RWPE1 (cell line): ENCODE measurements around the gene EMC10.

Experiments
- CTCF ChIA-PET: fragments of 350-600 bp; sonication (Branson Sonifier 250); formaldehyde crosslinking; extraction: SDS; loops from one replicate; lab custom pipeline; 2021; lab: Yijun Ruan, JAX
- POLR2A ChIA-PET: fragments of 400-600 bp; formaldehyde crosslinking; extraction: SDS; loops from one replicate; lab custom pipeline; 2020; ENCODE audit warnings: antibody characterized with exemption; ENCODE audit not compliant: low non-redundant PET; lab: Yijun Ruan, JAX
- DNase-seq: peaks from one replicate; pipeline ENCODE4 v3.0.0; 2012; ENCODE audit warnings: low spot score
- H3K27ac ChIP-seq: fragments of 450-650 bp; 2 replicates; pipeline ENCODE4 v1.5.1; 2017
- CTCF ChIP-seq: fragments of 450-650 bp; conservative IDR thresholded peaks from 2 replicates; pipeline ENCODE4 v1.5.1; 2017; ENCODE audit warnings: low read depth, mild to moderate bottlenecking

The EMC10 gene

DNA sequence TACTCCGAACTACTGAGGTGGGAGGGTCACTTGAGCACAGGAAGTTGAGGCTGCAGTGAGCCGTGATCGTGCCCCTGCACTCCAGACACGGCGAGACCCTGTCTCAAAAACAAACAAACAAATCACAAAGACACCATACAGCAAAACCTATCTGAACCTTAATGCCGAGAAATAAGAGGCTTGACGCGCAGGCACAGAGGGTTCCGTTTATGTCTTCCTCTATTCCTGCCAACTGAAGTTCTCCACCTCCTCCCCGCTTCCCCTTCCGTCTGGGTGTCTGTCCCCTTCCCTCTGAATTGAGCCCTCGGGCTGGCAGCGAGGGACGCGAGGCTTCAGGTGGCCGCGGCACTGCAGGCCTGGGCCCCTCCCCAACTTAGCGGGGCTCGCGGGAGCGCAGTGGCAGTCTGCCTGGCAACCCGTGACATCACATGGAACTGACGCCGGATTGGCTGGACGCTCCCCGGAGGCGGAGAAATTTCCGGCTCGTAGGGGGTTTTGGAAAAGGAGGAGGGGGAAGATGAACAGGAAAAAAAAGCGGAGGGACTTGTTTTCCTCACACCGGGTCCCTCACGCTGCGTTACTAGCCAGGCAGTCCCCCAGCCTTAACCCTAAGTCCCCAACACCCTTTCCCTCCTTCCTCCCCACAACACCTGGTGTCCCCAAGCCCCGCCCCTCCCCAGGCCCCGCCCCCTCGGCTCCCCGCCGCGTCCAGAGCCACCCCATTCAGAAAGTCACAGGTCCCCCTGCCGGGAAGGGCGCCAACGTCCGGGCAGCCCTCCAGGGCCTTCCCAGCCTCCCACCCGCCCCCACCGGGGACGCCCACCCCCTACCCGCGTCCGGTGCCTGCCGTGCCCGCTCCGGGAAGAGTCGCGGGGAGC lies 44.7 kb upstream of the EMC10 start:
- CTCF ChIA-PET = no interaction called here
- POLR2A ChIA-PET = no interaction called here
- peak; percentile 91 for DNase-seq
- no peak overlapping the region for H3K27ac ChIP-seq
- no peak for TF ChIP-seq CTCF

DNA sequence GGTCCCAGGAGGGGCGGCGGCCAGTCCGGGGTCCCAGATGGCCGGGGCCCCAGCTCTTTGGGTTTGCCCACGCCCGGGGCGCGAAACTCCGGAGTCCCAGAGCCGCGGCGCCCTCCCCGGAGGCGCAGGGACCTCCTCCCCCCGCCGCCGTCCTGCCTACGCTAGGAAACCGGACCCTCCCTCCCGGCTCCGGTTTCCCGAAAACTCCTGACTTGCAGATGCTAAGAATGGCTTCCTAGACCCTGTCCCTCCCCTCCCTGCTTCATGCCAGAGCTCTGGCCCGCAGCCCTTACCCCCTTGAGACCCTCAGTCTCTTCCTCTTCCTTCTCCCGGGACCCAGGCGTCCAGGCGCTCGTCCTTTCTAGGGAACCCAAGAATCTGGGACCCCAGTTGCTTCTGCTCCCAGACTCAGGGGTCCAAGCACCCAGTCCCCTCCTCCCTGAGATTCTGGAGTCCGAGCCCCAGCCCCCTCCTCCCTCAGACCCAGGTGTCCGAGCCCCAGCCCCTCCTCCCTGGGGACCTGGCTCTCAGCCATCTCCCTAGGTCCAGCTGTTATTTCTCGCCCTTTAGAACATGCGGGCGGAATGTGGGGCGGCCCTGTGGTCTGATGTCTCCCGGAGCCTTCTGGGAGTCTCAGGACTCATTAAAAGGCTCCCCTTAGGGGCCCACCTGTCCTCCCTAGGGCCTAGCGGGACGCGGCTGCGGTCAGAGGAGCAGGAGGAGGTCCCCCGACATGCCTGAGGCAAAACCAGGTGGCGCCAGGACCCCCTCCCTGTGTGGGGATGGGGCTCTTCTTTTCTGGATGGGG lies 43.9 kb upstream of the EMC10 start, which contains the start of gene MYBPC2:
Gene MYBPC2, plus strand, starts transcription at position 672 of the 808 bp plus-strand sequence. Its CDS starts 62 bp downstream, at position 734.
- no peak for TF ChIP-seq CTCF
- H3K27ac ChIP-seq = no peak within 1 kb of the TSS
- no peak for DNase-seq
- ChIA-PET POLR2A (no interaction called here), CTCF (no interaction called here)

DNA sequence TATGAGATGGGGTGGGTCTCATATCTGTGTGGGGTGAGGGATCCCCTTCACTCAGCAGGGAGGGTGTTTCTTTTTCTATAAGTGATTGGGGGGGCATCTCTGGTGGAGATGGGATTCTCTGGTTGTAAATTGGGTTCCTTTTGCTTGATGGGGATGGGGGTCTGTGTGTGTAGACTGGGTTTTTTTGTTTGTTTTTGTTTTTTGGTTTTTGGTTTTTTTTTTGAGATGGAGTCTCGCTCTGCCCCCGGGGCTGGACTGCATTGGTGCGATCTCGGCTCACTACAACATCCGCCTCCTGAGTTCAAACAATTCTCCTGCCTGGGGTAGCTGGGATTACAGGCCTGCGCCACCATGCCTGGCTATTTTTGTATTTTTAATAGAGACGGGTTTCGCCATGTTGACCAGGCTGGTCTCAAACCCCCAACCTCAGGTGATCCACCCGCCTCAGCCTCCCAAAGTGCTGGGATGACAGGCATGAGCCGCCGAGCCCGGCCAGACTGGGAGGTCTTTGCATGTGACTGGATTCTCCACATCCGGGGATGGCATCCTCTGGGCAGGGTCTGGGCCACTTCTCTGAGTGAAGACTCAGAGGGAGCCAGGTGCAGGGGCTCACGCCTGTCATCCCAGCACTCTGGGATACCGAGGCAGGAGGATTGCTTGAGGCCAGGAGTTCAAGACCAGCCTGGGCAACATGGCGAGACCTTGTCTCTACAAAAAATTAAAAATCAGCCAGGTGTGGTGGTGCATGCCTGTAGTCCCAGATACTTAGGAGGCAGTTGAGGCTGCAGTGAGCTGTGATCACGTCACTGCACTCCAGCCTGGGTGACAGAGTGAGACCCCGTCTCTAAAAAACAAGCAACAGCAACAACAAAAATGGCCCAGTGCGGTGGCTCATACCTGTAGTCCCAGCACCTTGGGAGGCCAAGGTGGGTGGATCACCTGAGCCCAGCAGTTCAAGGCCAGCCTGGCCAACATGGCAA lies 42.8 kb upstream of the EMC10 start:
- TF ChIP-seq CTCF = no peak
- no peak for DNase-seq
- H3K27ac ChIP-seq = no peak overlapping the region
- ChIA-PET CTCF (no interaction called here), POLR2A (no interaction called here)

DNA sequence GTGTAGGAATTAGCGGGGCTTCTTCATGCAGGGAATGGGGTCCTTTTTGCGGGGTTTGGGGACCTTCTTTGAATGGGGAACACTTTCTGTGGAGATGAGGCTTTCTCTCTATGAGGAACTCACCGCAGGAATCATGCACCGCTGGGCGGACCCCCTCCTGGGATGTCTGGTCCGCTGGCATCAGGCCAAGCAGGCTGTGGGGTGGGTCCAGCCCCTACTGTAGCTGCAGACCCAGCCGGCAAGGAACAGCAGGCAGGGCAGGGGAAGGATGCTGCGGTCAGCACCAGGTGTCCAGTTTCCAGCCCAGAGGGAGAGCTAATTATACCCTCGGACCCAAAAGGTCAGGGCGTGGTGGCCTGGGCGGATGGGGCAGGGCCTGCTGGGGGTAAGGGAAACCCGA lies 41.8 kb upstream of the EMC10 start:
- no peak for DNase-seq
- H3K27ac ChIP-seq = no peak overlapping the region
- CTCF ChIA-PET = interaction anchor here (0.5 kb wide), 1 partner anchor 104 kb away, joined by 5 read pairs; no protein-coding TSS in a partner anchor
- TF ChIP-seq CTCF = no peak
- POLR2A ChIA-PET = no interaction called here

DNA sequence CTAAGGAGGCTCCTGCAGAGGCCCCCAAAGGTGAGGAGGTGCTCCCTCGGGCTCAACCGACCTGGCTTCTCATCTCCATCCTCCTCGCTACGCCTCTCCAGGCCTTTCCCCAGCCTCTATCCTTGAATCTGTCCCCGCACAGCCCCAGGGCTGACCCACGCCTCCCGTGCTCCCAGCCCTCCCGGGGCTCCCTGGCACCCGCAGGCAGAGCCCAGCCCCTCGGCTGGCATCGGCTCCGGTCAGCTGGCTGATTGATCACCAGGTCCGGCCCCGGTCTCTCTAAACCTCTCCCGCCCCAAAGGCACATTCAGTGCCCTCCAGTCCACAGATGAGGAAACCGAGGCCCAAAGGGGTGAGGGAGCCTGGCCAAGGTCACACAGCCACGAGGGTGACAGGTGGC lies 41.1 kb upstream of the EMC10 start:
- H3K27ac ChIP-seq = no peak overlapping the region
- CTCF ChIA-PET = no interaction called here
- POLR2A ChIA-PET = no interaction called here
- DNase-seq = no peak
- no peak for TF ChIP-seq CTCF
